Fibroblast of villous mesenchyme (primary cell): ENCODE measurements around the gene NRK. TPM values are rescaled to one million over a fixed set of nuclear protein-coding genes. Genes with fewer than 3 reads are reported as not detected.

Experiments used
- DNase-seq: peaks from one replicate; pipeline ENCODE4 v3.0.0-alpha.2; 2010; ENCODE audit warnings: low read depth
- H3K4me3 ChIP-seq: 2 replicates; pipeline ENCODE4 v1.5.1; 2011; ENCODE audit warnings: low read depth, mild to moderate bottlenecking, low read length
- total RNA-seq: library from RNA; depleted of rRNA; stranded (reverse); fragments of >200 nt; gene quantifications from 2 replicates; pipeline ENCODE4 v1.2.3, GENCODE V29; 2012
- TF ChIP-seq, protein P1 (sequence below): IDR thresholded peaks from 2 replicates; pipeline ENCODE4 v1.5.1; 2012; ENCODE audit warnings: low read depth, mild to moderate bottlenecking, low read length; ENCODE audit not compliant: insufficient read depth

The NRK gene
- total RNA-seq, 1 donor, result 4.7 TPM

DNA sequence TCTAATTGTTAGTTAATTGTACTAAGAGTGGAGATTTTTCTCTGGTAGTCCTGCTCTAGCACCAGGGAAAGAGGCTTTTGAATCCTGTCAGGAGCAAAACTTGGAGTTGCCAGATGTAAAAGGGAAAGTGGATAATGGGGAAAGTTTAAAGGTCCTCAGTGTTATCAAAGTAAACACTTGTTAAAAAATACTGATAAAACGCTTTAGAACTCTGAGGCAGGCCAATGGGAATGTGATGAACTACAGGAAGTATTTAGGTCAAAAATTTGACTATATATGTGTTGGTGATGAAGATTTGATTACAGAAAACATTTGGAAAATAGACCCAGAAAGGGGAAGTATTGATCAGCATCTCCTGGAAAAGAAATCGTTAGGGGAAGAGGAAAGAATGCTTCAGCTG lies 183.3 kb downstream of the NRK start:
- DNase-seq, result no peak
- TF ChIP-seq, protein P1, sequence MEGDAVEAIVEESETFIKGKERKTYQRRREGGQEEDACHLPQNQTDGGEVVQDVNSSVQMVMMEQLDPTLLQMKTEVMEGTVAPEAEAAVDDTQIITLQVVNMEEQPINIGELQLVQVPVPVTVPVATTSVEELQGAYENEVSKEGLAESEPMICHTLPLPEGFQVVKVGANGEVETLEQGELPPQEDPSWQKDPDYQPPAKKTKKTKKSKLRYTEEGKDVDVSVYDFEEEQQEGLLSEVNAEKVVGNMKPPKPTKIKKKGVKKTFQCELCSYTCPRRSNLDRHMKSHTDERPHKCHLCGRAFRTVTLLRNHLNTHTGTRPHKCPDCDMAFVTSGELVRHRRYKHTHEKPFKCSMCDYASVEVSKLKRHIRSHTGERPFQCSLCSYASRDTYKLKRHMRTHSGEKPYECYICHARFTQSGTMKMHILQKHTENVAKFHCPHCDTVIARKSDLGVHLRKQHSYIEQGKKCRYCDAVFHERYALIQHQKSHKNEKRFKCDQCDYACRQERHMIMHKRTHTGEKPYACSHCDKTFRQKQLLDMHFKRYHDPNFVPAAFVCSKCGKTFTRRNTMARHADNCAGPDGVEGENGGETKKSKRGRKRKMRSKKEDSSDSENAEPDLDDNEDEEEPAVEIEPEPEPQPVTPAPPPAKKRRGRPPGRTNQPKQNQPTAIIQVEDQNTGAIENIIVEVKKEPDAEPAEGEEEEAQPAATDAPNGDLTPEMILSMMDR, result no peak
- H3K4me3 ChIP-seq, result no peak overlapping the region

DNA sequence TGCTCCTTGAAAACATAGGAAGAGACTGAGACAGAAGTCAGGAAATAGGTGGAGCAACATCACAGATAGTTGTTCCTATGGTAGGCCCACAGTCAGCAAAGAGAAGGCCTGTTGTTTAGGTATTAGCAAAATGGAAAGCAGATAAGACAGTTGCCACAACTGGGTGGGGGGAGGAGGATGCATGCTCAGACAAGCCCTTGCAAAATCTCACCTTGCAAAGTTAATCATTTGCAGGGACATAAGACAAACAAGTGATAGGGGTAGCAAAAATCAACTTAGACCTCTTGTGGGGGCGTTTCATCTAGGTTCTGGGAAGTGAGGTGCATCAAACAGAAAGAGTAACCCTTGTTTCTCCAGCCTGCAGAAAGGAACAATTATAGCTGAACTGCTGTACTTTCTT lies 185.5 kb downstream of the NRK start:
- no peak overlapping the region for H3K4me3 ChIP-seq
- TF ChIP-seq, protein P1, result no peak
- DNase-seq, result no peak

Other genes with a start within 250 kb of the NRK start
- gene SERPINA7, start 216.2 kb downstream of the NRK start, total RNA-seq, result not detected in 2 replicates